Gastrocnemius medialis (tissue), 4 donors: ENCODE data around the gene GLYATL1B.

Experiments
- CTCF ChIP-seq, 5 experiments: fragments of 450-650 bp in 3 of 5; fragments of 200-600 bp in 2 of 5; sonication (generic) in 2 of 5; IDR thresholded peaks in 4 of 5; conservative IDR thresholded peaks in 1 of 5; 1 replicate in 4 of 5; 2 replicates in 1 of 5; pipeline ENCODE4 v1.5.1; 2016 to 2019; ENCODE audit warnings: antibody characterized with exemption in 5 of 5, mild to moderate bottlenecking in 3 of 5, moderate library complexity in 3 of 5
- POLR2A ChIP-seq, 2 donors: fragments of 450-650 bp; IDR thresholded peaks; one replicate each; pipeline ENCODE4 v1.6.1; 2017; ENCODE audit warnings: antibody characterized with exemption in 2 of 2, mild to moderate bottlenecking in 2 of 2, moderate library complexity in 2 of 2

GRCh38 chr11:59138643-59139042 lies 52.5 kb downstream of the GLYATL1B start:
- no peak for TF ChIP-seq CTCF (IDR thresholded peaks at IDR 0.05 in 4 of 5, conservative IDR thresholded peaks at IDR 0.05 in 1 of 5)
- TF ChIP-seq POLR2A (IDR thresholded peaks at IDR 0.05) = no peak
